OCI-LY7 (cell line): ENCODE data around the gene OR4Q3. TPM values are rescaled to one million over a fixed set of nuclear protein-coding genes. Genes with fewer than 3 reads are reported as not detected.
"Not testable (repeated sequence)": the region's sequence is repeated elsewhere in the genome, so short reads cannot be mapped to it uniquely, and the experiment has no call there.

Experiments used
- BruUV-seq: library from RNA; stranded (reverse); fragments of 400-500 nt; replicated peaks from 2 replicates; lab custom pipeline; 2021; lab: Mats Ljungman, UMichigan
- CTCF ChIA-PET: fragments of 300-600 bp; sonication (Branson Sonifier 250); formaldehyde crosslinking; loops from one replicate; lab custom pipeline; 2022; ENCODE audit warnings: antibody characterized with exemption; ENCODE audit not compliant: unreplicated experiment; lab: Charles Lee
- POLR2A ChIA-PET: fragments of 300-600 bp; sonication (Branson Sonifier 250); formaldehyde crosslinking; loops from one replicate; lab custom pipeline; 2022; ENCODE audit warnings: antibody characterized with exemption; lab: Charles Lee
- DNase-seq: peaks from one replicate; pipeline ENCODE4 v3.0.0-alpha.2; 2015; ENCODE audit warnings: low spot score
- H2AFZ ChIP-seq: fragments of 200-600 bp; sonication (generic), shearing (Covaris generic); 2 replicates; pipeline ENCODE4 v1.6.1; 2014; ENCODE audit warnings: mild to moderate bottlenecking, antibody characterized with exemption, low read length, moderate library complexity
- H3K27ac ChIP-seq: fragments of 200-600 bp; sonication (generic); 2 replicates; pipeline ENCODE4 v1.5.1; 2014; ENCODE audit warnings: mixed run types, low read depth, mild to moderate bottlenecking, moderate library complexity, low read length, inconsistent platforms; ENCODE audit not compliant: poor library complexity, severe bottlenecking
- H3K36me3 ChIP-seq: fragments of 200-600 bp; sonication (generic); 2 replicates; pipeline ENCODE4 v1.6.1; 2014; ENCODE audit warnings: mild to moderate bottlenecking, antibody characterized with exemption, low read length, moderate library complexity, mixed read lengths; ENCODE audit not compliant: insufficient read depth
- H3K4me1 ChIP-seq: fragments of 200-600 bp; sonication (generic); 2 replicates; pipeline ENCODE4 v1.5.1; 2014; ENCODE audit warnings: mild to moderate bottlenecking, low read length; ENCODE audit not compliant: insufficient read depth, poor library complexity, severe bottlenecking
- H3K4me2 ChIP-seq: fragments of 200-600 bp; sonication (generic); 2 replicates; pipeline ENCODE4 v1.6.1; 2014; ENCODE audit warnings: mild to moderate bottlenecking, low read length
- H3K4me3 ChIP-seq: fragments of 200-600 bp; sonication (generic); 2 replicates; pipeline ENCODE4 v1.5.1; 2014; ENCODE audit warnings: mild to moderate bottlenecking, low read depth, low read length; ENCODE audit not compliant: poor library complexity, severe bottlenecking
- H3K79me2 ChIP-seq: fragments of 200-600 bp; sonication (generic); 2 replicates; pipeline ENCODE4 v1.6.1; 2016; ENCODE audit warnings: low read depth, mild to moderate bottlenecking, low read length, moderate library complexity, mixed read lengths; ENCODE audit not compliant: insufficient read depth
- H3K9me2 ChIP-seq: fragments of 200-600 bp; sonication (generic); 2 replicates; pipeline ENCODE4 v1.6.1; 2016; ENCODE audit warnings: mild to moderate bottlenecking, low read length, mixed read lengths; ENCODE audit not compliant: insufficient read depth
- H3K9me3 ChIP-seq: fragments of 200-600 bp; sonication (generic); 2 replicates; pipeline ENCODE4 v1.6.1; 2014; ENCODE audit warnings: mild to moderate bottlenecking, mixed run types, low read length, mixed read lengths
- H4K20me1 ChIP-seq: fragments of 200-600 bp; sonication (generic); 2 replicates; pipeline ENCODE4 v1.6.1; 2014; ENCODE audit warnings: mild to moderate bottlenecking, antibody characterized with exemption, low read length, moderate library complexity, mixed read lengths; ENCODE audit not compliant: insufficient read depth
- EZH2phosphoT487 ChIP-seq: fragments of 200-600 bp; sonication (generic); IDR thresholded peaks from 2 replicates; pipeline ENCODE4 v1.6.1; 2018; ENCODE audit warnings: low read depth, borderline replicate concordance, mild to moderate bottlenecking, mixed run types, antibody characterized with exemption, low read length, moderate library complexity, mixed read lengths
- intact Hi-C: fragments of 100-400 bp; cut with micrococcal nuclease; formaldehyde crosslinking; loops from one replicate; pipeline ENCODE4 v1.10.0; 2022; ENCODE audit not compliant: unreplicated experiment
- total RNA-seq, 2 experiments: library from RNA; depleted of rRNA in 1 of 2; stranded (reverse); fragments of >200 nt in 1 of 2; shearing (Covaris generic) in 1 of 2; gene quantifications; 2 replicates each; pipeline ENCODE4 v1.2.3, GENCODE V29; 2014 to 2022
- TF ChIP-seq, protein P1 (sequence below): fragments of 200-600 bp; sonication (generic); conservative IDR thresholded peaks from 2 replicates; pipeline ENCODE4 v1.5.1; 2014; ENCODE audit warnings: mild to moderate bottlenecking, antibody characterized with exemption, low read length, moderate library complexity, mixed read lengths

Gene OR4Q3
- total RNA-seq, 2 experiments from 2014 or later, result not detected

- H3K4me2 ChIP-seq, H3K79me2 ChIP-seq, H3K4me3 ChIP-seq, BruUV-seq, DNase-seq, H2AFZ ChIP-seq, H3K36me3 ChIP-seq, H4K20me1 ChIP-seq, CTCF ChIA-PET, POLR2A ChIA-PET, H3K9me2 ChIP-seq, H3K4me1 ChIP-seq, H3K27ac ChIP-seq: not testable (repeated sequence)
- intact Hi-C loops, result loop anchor here (2.0 kb wide), 1 partner anchor 20 kb away; no protein-coding TSS in a partner anchor
- peaks cover 26% of the 10 kb centered on the region; the same call in 1 of the 2 replicates for H3K9me3 ChIP-seq
These were observed 29.8 kb downstream of the OR4Q3 start, which contains the start of gene OR4M1 for GRCh38 chr14:19773204-19773603. Gene OR4M1 (plus strand): TSS chr14:19773504. CDS start chr14:19780323, 6,819 bp downstream.

DNA sequence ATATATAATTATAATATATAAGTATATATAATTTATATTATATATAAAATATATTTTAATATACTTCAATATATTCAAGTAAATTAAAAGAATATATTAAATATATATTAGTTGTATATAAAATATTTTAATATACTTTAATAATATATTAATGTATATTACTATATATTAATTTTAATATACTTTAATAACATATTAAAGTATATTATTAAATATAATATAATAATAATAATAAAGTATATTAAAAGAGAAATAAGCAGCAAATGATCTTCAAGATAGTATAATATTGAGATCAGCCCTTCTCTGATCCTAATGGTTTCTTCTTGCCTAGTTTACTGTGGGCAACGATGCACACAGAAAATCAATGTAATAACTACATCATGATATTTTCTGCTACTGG is 32.2 kb downstream of the OR4Q3 start:
- no peaks in the 10 kb centered on the region for H3K36me3 ChIP-seq
- no peak overlapping the region for H3K27ac ChIP-seq
- ChIA-PET CTCF (no interaction called here), POLR2A (interaction anchor here (0.5 kb wide), 1 partner anchor 465 kb away, joined by 4 read pairs; no protein-coding TSS in a partner anchor)
- no peak overlapping the region for H3K4me3 ChIP-seq
- H3K9me3 ChIP-seq, result peaks cover 20% of the 10 kb centered on the region; the same call in 1 of the 2 replicates
- DNase-seq, result no peak
- no peak for TF ChIP-seq EZH2phosphoT487
- TF ChIP-seq, protein P1, sequence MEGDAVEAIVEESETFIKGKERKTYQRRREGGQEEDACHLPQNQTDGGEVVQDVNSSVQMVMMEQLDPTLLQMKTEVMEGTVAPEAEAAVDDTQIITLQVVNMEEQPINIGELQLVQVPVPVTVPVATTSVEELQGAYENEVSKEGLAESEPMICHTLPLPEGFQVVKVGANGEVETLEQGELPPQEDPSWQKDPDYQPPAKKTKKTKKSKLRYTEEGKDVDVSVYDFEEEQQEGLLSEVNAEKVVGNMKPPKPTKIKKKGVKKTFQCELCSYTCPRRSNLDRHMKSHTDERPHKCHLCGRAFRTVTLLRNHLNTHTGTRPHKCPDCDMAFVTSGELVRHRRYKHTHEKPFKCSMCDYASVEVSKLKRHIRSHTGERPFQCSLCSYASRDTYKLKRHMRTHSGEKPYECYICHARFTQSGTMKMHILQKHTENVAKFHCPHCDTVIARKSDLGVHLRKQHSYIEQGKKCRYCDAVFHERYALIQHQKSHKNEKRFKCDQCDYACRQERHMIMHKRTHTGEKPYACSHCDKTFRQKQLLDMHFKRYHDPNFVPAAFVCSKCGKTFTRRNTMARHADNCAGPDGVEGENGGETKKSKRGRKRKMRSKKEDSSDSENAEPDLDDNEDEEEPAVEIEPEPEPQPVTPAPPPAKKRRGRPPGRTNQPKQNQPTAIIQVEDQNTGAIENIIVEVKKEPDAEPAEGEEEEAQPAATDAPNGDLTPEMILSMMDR, result no peak
- BruUV-seq, result no TSS peak
- no peaks in the 10 kb centered on the region for H3K9me2 ChIP-seq
- no peaks in the 10 kb centered on the region for H3K79me2 ChIP-seq
- no peaks in the 10 kb centered on the region for H4K20me1 ChIP-seq
- intact Hi-C loops, result no loop called here
- no peak overlapping the region for H3K4me2 ChIP-seq
- no peaks in the 10 kb centered on the region for H3K4me1 ChIP-seq
- no peak overlapping the region for H2AFZ ChIP-seq

DNA sequence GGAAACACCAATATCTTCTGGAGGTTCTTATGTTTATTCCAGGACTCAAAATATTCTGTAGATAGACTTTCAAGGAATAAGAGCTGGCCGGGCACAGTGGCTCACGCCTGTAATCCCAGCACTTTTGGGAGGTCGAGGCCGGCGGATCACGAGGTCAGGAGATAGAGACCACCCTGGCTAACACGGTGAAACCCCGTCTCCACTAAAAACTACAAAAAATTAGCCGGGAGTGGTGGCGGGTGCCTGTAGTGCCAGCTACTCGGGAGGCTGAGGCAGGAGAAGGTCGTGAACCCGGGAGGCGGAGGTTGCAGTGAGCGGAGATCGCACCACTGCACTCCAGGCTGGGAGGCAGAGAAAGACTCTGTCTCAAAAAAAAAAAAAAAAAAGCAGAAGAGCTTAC is 42.5 kb downstream of the OR4Q3 start:
- H3K4me3 ChIP-seq, H3K79me2 ChIP-seq, H3K4me1 ChIP-seq, H3K4me2 ChIP-seq, H3K36me3 ChIP-seq, CTCF ChIA-PET, DNase-seq, H2AFZ ChIP-seq, BruUV-seq, intact Hi-C loops, H4K20me1 ChIP-seq, H3K9me2 ChIP-seq, POLR2A ChIA-PET, H3K27ac ChIP-seq, H3K9me3 ChIP-seq: not testable (repeated sequence)

GRCh38 chr14:19787318-19787717 is 43.9 kb downstream of the OR4Q3 start:
- H3K4me2 ChIP-seq, H4K20me1 ChIP-seq, H3K4me3 ChIP-seq, H3K4me1 ChIP-seq, H3K79me2 ChIP-seq, CTCF ChIA-PET, intact Hi-C loops, H2AFZ ChIP-seq, H3K36me3 ChIP-seq, BruUV-seq, H3K27ac ChIP-seq, DNase-seq, H3K9me2 ChIP-seq, H3K9me3 ChIP-seq: not testable (repeated sequence)
- POLR2A ChIA-PET, result interaction anchor here (0.7 kb wide), 1 partner anchor 65 kb away, joined by 3 read pairs; no protein-coding TSS in a partner anchor

GRCh38 chr14:19788150-19788549 is 44.8 kb downstream of the OR4Q3 start:
- H3K4me3 ChIP-seq, H3K9me3 ChIP-seq, DNase-seq, H4K20me1 ChIP-seq, CTCF ChIA-PET, H3K36me3 ChIP-seq, H3K4me1 ChIP-seq, intact Hi-C loops, POLR2A ChIA-PET, H3K4me2 ChIP-seq, H3K27ac ChIP-seq, H2AFZ ChIP-seq, H3K9me2 ChIP-seq, BruUV-seq, H3K79me2 ChIP-seq: not testable (repeated sequence)
